Measurements from ENCODE around the gene CARD11.

Gene CARD11

DNA sequence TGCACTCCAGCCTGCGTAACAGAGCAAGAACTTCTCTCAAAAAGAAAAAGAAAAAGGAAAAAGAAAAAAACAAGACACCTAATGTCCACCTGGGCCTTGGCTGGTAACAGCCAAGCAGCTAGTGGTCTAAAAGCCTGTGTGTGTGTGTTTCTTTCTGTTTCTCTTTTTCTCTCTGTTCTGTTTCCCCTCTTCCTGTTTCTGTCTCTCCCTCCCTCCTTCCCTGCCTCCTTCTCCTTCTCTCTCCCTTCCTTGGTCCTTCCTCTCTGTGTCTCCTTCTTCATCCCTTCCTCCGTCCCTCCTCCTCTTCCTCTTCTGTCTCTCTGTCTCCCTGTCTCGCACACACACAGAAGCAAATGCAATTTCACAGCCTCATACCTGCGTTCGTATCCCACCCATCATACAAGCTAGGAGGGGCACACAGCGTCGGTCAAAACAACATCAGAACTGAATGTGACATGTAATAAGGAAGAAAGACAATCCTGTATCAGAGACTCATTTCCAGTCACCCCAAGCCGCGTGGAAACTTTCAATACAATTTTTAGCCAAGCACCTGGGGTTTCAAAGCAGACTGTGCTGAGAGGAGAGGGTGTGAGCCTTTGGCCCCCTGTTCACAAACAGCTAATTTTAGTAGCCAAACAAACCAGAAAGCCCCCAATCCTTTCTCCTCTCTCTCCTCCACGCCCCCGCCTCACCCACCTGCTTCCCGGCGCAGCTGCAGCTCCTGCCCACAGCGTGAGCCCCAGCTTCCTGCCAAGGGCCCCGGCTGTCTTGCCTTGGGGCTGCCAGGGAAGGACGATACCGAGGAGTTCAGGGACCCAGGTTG lies 149.3 kb downstream of the CARD11 start:
- DNase-seq = no peak

- DNase-seq = no peak
Measured at GRCh38 chr7:2893411-2893861, 150.2 kb downstream of the CARD11 start.

GRCh38 chr7:2892549-2892948 lies 151.1 kb downstream of the CARD11 start:
- no peak for DNase-seq

DNA sequence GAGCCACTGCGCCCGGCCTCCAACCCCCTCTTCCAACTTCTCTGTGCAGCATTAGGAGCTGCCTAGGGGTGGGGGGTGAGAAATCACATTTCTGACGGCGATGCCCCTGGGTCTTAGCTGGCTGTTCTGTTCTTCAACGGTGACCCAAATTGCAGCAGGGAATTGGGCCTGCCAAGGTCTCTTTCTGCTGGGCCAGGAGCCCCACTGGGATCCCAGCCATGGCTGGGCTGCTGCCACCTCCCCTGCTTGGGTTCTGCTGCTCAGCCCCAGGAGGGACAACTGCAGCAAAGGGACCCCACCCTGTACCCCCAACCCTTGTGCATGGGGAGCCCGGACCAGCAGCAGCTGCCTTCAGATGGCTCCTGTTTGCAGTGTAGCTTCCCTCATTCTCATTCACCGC lies 155.9 kb downstream of the CARD11 start:
- DNase-seq = no peak

DNA sequence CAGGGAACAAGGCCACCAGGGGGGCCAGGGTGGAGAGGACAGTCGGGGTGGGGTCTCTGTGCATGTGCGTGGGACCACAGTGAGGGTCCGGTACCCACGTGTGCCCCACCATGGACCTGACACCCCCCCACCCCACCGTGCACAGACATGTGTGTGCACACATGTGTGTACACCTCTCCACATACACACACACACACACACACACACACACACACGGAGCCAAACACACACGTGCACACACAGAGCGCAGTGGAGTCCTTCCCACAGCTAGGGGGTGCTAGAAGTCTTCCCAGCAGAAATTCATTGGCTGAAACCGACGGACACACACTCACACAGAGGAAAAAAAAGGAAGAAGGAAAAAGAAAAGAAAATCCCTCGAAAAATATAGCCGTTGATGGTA lies 156.8 kb downstream of the CARD11 start:
- no peak for DNase-seq

- no peak for DNase-seq
Measured at GRCh38 chr7:2886391-2886790, 157.3 kb downstream of the CARD11 start.

DNA sequence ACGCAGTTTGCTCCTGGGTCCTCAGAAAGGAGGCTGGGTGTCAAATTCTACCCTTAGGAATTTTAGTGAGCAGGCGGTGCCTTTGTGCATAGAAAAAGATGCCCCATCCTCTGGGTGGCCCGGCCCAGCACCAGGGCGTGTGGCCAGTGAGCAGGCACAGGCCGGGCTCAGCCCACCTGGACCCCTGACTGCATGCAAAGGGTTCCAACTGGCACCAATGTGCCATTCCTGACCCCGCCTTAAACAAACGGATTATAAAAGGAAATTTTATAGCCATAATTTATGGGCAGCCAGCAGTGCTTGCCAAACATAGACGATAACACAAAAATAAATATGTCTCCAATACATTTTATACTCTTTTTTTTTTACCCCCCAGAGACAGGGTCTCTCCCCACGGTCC lies 159.5 kb downstream of the CARD11 start:
- DNase-seq = no peak

DNA sequence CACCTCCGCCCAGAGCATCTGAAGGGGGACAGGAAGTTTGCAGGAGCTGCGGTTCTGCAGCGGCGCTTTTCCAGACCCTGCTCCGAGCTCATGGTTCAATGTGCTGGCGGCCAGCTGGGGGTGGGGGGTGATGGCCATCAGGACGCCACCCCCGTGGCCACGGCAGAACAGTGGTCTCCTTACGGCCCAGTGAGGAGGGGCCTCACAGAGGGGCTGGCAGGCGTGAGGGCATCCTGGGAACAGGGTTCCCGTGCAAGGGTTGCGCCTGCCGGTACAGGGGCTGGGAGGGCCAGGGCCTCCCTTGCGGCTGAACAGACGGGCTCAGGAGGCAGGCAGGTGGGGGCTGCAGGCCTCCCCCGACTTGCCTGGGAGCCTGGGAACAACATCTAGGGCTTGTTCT lies 160.6 kb downstream of the CARD11 start:
- DNase-seq = no peak

DNA sequence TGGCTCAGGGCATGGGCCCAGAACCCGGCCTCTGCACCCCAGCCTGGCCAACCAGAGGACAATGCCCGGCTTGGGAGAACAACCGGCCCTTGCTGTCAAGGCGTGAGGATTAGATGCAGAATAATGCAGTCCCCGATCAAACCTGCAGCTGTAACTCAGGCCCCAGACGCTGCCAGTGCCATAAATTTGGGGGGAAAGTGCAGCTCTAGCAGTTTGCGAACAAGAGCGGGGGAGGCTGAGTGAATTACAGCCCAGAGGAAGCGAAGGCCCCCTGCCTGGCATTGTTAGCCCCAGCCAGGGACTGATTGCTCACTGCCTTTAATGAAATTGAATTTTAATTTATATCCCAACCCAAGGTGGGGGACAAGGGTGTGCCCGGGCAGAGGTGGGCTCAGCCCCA lies 161.6 kb downstream of the CARD11 start:
- no peak for DNase-seq

- no peak for DNase-seq
Measured at GRCh38 chr7:2880874-2881533, 162.7 kb downstream of the CARD11 start.

GRCh38 chr7:2880051-2880450 lies 163.6 kb downstream of the CARD11 start:
- DNase-seq = no peak

DNA sequence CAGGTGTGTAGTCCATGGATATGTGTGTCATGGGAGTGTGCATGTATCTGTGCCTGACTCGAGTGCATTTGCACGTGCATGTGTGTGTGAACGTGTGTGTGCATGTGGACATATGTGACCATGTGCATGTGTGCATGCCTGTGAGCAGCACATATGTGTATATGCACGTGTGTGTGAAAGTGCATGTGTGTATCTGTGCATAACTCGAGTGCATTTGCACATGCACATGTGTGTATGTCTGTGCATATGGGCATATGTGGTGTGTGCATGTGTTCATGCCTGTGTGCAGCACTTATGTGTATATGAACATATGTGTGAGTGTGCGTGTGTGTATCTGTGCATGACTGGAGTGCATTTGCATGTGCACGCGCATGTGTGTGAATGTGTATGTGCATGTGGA lies 164.3 kb downstream of the CARD11 start:
- DNase-seq = no peak

DNA sequence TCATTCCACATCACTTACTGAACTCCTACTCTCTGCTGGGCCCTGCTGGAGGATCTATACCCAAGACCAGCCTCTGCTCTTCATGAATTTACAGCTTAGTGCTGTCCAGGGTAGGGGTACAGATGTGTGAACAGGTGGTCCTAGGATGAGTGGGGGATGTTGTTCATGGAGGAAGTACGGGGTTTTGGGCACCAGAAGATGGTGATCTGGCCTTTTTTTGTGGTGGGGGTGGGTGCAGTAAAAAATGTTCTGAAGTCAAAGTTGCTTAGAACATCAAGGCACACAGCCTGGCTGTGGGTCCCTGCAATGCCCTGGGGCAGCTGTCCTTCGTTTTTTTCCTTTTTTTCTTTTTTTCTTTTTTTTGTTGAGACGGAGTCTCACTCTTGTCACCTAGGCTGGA lies 165.4 kb downstream of the CARD11 start:
- no peak for DNase-seq

DNA sequence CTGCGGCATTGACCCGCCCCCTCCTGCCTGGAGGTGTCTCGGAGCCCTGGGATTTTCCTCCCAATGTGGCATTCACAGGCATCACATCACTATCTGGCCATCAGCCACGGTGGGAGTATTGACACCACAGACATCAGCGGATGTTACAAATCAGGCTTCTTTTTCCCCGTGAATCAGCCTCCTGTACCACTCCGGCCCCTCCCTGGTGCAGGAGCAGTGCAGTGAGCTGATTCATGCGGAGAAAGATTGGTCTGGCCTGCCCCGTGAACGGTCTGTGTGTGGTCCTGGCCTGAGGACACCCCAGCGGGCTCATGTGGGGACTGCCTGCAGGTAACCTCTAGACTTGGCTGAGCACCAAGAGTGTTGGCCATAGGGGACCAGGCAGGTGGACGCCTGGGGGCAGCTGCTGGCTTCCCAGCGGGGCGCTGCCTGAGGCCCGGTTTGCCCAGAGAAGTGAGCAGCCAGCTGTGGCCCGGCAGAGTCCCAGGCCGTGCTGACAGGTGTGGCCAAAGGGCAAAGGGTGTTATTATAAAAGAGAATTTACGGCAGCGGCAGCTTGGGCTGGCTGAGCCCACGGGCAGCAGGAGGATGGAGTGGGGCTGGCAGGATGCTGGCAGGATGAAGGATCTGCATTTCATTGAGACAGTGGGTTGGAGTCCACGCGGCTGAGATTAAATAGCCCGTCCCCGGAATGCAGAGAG lies 167.5 kb downstream of the CARD11 start:
- DNase-seq = no peak

- no peak for DNase-seq
Measured at GRCh38 chr7:2873686-2874551, 169.7 kb downstream of the CARD11 start.

DNA sequence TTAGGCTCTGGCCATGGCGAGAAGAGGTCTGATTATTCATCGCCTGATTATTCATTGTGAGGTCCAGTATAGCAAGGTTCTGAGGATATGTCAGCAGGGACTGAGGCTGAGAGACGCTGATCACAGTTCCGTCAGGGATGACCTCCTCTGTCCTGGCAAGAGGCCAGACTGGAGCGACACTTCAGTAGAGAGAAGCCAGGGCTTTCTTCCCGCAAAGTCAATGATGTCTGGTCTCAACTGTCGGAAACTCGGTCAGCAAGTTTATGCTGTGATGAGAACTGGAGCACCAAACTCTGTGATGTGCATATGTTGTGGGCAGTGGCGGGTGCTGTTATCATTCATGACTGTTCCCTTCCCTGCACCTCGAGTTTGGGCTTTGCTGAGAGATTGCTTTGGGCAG lies 170.5 kb downstream of the CARD11 start:
- DNase-seq = no peak

- peak; percentile 58 for DNase-seq
Measured at GRCh38 chr7:2872296-2872874, 171.3 kb downstream of the CARD11 start.

- no peak for DNase-seq
Measured at GRCh38 chr7:2870471-2870931, 173.2 kb downstream of the CARD11 start.

GRCh38 chr7:2869981-2870380 lies 173.7 kb downstream of the CARD11 start:
- no peak for DNase-seq

DNA sequence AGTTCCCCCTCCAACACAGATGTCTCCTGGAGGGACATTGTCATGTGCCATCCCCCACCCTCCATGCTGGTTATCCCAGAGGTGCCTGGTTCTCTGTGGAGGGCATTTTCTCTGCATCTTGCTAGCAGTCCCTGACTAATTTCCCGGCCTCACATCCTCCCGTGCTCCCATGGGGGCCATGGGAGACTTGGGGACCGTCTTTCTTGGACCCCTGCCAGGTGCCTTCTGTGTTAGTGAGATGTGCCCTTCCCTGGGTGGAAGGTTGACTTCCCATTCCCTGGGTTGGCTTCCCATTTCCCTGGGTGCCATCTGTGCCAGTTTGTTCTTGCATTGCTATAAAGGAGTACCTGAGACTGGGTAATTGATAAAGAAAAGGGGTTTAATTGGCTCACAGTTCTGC lies 177.1 kb downstream of the CARD11 start:
- no peak for DNase-seq

- no peak for DNase-seq
Measured at GRCh38 chr7:2864999-2865670, 178.5 kb downstream of the CARD11 start.
